Subcutaneous adipose tissue (tissue), 4 donors: ENCODE data around the gene MPP3. TPM values are rescaled to one million over a fixed set of nuclear protein-coding genes. Genes with fewer than 3 reads are reported as not detected.

Experiments
- total RNA-seq, 4 donors: library from RNA; depleted of rRNA; stranded (reverse); fragments of >200 nt; gene quantifications; one replicate each; pipeline ENCODE4 v1.1.0, GENCODE V29; 2016
- TF ChIP-seq, protein P1 (sequence below): fragments of 450-650 bp; IDR thresholded peaks from one replicate; pipeline ENCODE4 v1.5.1; 2016; ENCODE audit warnings: low read depth, mild to moderate bottlenecking, control low read depth, antibody characterized with exemption, moderate library complexity

MPP3 gene
- total RNA-seq, 4 donors from 2014 or later: 9.0 to 122 (median 25.2) TPM

DNA sequence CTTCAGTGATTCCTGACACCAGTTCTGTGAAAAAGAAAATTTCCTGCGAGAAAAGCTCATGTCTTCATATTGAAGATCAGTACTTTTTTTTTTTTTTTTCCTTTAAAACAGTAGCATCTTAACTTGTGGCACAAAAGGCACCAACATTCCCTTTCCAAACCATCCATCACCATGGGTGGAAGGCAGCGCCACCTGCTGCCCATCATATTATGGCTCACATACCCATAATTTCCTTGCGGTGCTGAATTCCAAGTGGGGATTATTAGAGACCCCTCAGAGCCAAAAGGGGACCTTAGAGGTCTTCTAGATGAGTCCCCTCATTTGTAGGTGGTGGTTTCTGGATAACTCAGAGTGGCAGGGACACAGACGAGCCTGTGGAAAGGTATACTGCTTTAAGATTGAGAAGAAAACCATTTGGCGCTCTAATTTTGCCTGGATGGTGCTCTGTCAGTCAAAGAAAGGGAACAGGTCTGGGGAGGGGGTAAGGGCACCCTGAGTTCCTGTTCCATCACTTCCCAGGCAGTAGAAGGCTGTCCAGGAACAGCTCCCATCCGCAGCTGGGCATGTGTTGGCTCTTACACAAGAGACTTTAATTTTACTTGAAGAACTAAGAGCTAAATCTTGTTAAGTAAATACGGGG is 66.4 kb downstream of the MPP3 start:
- TF ChIP-seq, protein P1, sequence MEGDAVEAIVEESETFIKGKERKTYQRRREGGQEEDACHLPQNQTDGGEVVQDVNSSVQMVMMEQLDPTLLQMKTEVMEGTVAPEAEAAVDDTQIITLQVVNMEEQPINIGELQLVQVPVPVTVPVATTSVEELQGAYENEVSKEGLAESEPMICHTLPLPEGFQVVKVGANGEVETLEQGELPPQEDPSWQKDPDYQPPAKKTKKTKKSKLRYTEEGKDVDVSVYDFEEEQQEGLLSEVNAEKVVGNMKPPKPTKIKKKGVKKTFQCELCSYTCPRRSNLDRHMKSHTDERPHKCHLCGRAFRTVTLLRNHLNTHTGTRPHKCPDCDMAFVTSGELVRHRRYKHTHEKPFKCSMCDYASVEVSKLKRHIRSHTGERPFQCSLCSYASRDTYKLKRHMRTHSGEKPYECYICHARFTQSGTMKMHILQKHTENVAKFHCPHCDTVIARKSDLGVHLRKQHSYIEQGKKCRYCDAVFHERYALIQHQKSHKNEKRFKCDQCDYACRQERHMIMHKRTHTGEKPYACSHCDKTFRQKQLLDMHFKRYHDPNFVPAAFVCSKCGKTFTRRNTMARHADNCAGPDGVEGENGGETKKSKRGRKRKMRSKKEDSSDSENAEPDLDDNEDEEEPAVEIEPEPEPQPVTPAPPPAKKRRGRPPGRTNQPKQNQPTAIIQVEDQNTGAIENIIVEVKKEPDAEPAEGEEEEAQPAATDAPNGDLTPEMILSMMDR: no peak

- TF ChIP-seq, protein P1: no peak
These were observed 72.6 kb downstream of the MPP3 start for GRCh38 chr17:43760254-43760852.

DNA sequence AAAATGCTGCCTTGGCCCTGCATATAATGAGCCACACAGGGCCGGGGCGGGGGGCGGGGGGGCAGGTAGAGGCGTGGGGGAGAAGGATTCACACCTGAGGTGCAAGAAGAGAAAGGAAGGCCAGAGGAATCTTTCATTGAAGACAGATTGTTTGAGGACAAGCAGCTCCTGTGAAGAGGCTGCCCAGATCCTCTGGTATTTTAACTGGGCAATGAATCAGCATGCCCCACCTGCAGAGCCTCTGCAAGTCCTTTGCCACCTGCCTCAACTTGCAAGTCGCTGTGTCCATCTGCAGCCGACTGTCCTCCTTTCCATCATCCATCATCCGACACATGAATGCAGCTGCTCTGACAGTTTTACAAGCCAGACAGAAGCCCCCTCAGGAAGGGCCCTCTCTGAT is 73.1 kb downstream of the MPP3 start:
- TF ChIP-seq, protein P1: no peak

- TF ChIP-seq, protein P1: no peak
These were observed 74.3 kb downstream of the MPP3 start, which contains the start of gene SOST for GRCh38 chr17:43758497-43759174. SOST (minus strand) TSS chr17:43758791; CDS start chr17:43758741, 50 bp downstream.

DNA sequence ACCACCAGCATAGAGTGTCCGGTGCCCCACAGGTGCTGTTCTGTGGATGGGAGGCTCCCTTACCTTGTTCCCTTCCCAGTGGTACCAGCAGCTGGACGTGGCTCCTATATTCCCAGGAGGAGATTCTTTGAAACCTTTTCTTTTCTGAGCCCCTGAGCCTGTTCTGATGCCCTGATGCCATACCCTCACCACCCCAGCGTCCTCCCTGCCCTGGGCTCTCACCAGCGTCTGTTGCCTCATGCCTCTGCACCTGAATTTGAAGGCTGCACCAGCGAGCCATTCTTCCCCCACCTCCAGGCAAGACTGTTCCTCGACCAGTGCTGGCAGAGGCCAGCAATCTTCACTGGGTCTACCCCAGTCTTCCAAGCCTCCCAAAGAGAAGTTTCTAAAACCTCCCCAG is 74.9 kb downstream of the MPP3 start:
- TF ChIP-seq, protein P1: no peak

GRCh38 chr17:43757171-43757660 is 75.7 kb downstream of the MPP3 start:
- TF ChIP-seq, protein P1: no peak

GRCh38 chr17:43756201-43756600 is 76.7 kb downstream of the MPP3 start:
- TF ChIP-seq, protein P1: no peak
